IMR-90 (cell line): ENCODE results near the gene ASTN2. TPM values are rescaled to one million over a fixed set of nuclear protein-coding genes. Genes with fewer than 3 reads are reported as not detected.
"Not testable (repeated sequence)": the region's sequence is repeated elsewhere in the genome, so short reads cannot be mapped to it uniquely, and the experiment has no call there.

Experiments
- ATAC-seq: fragments of 200-7000 bp; cut with Tn5 transposase; 2 replicates; pipeline ENCODE4 v1.9.1; 2020; ENCODE audit warnings: low read depth, mild to moderate bottlenecking, moderate library complexity
- BruUV-seq: library from RNA; stranded (reverse); fragments of 400-500 nt; replicated peaks from 2 replicates; lab custom pipeline; 2021; lab: Mats Ljungman, UMichigan
- CTCF ChIA-PET: fragments of 300-600 bp; formaldehyde crosslinking; extraction: SDS; loops from one replicate; lab custom pipeline; 2021; ENCODE audit warnings: antibody characterized with exemption; lab: Yijun Ruan, JAX
- POLR2A ChIA-PET: fragments of 300-600 bp; sonication (Branson Sonifier 250); formaldehyde crosslinking; loops from one replicate; lab custom pipeline; 2022; ENCODE audit warnings: antibody characterized with exemption; ENCODE audit not compliant: unreplicated experiment; lab: Charles Lee
- DNase-seq: peaks from one replicate; pipeline ENCODE4 v3.0.0; 2013
- H2AFZ ChIP-seq: replicated peaks from 2 replicates; pipeline ENCODE3; 2013; ENCODE audit warnings: low read length, mild to moderate bottlenecking; ENCODE audit not compliant: poor library complexity
- H2AK5ac ChIP-seq: 2 replicates; pipeline ENCODE4 v1.6.1; 2013; ENCODE audit warnings: low read depth, low read length, inconsistent platforms
- H2AK9ac ChIP-seq: replicated peaks from 2 replicates; pipeline ENCODE3; 2013; ENCODE audit warnings: mild to moderate bottlenecking, low read depth, low read length, moderate library complexity; ENCODE audit not compliant: poor library complexity
- H2BK120ac ChIP-seq: 2 replicates; pipeline ENCODE4 v1.6.1; 2013; ENCODE audit warnings: low read depth, low read length, inconsistent platforms
- H2BK15ac ChIP-seq: 3 replicates; pipeline ENCODE4 v1.6.1; 2013; ENCODE audit warnings: low read depth, low read length, inconsistent platforms
- H2BK20ac ChIP-seq: 2 replicates; pipeline ENCODE4 v1.6.1; 2013; ENCODE audit warnings: low read depth, mild to moderate bottlenecking, inconsistent platforms, low read length, moderate library complexity
- H2BK5ac ChIP-seq: 2 replicates; pipeline ENCODE4 v1.6.1; 2013; ENCODE audit warnings: mild to moderate bottlenecking, low read depth, low read length, inconsistent platforms; ENCODE audit not compliant: poor library complexity, severe bottlenecking
- H3K14ac ChIP-seq: replicated peaks from 2 replicates; pipeline ENCODE4 v1.6.1; 2013; ENCODE audit warnings: low read depth, low read length, inconsistent platforms
- H3K18ac ChIP-seq: 2 replicates; pipeline ENCODE4 v1.6.1; 2013; ENCODE audit warnings: low read depth, low read length, control low read depth
- H3K23ac ChIP-seq: 2 replicates; pipeline ENCODE4 v1.6.1; 2013; ENCODE audit warnings: low read depth, low read length, inconsistent platforms
- H3K27ac ChIP-seq: 2 replicates; pipeline ENCODE4 v1.5.1; 2013; ENCODE audit warnings: mild to moderate bottlenecking, control low read depth, low read length; ENCODE audit not compliant: insufficient read depth
- H3K27me3 ChIP-seq: 2 replicates; pipeline ENCODE4 v1.6.1; 2013; ENCODE audit warnings: low read length; ENCODE audit not compliant: control insufficient read depth, insufficient read depth
- H3K36me3 ChIP-seq: 2 replicates; pipeline ENCODE4 v1.6.1; 2013; ENCODE audit warnings: low read length, mixed read lengths; ENCODE audit not compliant: control insufficient read depth, insufficient read depth
- H3K4ac ChIP-seq: 2 replicates; pipeline ENCODE4 v1.6.1; 2013; ENCODE audit warnings: low read depth, low read length, inconsistent platforms
- H3K4me1 ChIP-seq: 2 replicates; pipeline ENCODE4 v1.6.1; 2013; ENCODE audit warnings: low read length, mixed read lengths; ENCODE audit not compliant: control insufficient read depth, insufficient read depth
- H3K4me2 ChIP-seq: 2 replicates; pipeline ENCODE4 v1.6.1; 2013; ENCODE audit warnings: low read depth, mild to moderate bottlenecking, control low read depth, low read length, moderate library complexity
- H3K4me3 ChIP-seq: 2 replicates; pipeline ENCODE4 v1.5.1; 2013; ENCODE audit warnings: low read depth, mild to moderate bottlenecking, control low read depth, low read length, moderate library complexity; ENCODE audit not compliant: insufficient read depth
- H3K56ac ChIP-seq: 2 replicates; pipeline ENCODE4 v1.6.1; 2013; ENCODE audit warnings: low read length, inconsistent platforms; ENCODE audit not compliant: insufficient read depth; ENCODE audit errors: extremely low read depth
- H3K79me1 ChIP-seq, 2 experiments: 2 replicates each; pipeline ENCODE4 v1.6.1; 2013; ENCODE audit warnings: low read length in 2 of 2, inconsistent platforms in 1 of 2, low read depth in 1 of 2
- H3K9ac ChIP-seq: 2 replicates; pipeline ENCODE4 v1.6.1; 2013; ENCODE audit warnings: low read depth, low read length, control low read depth
- H3K9me1 ChIP-seq: 2 replicates; pipeline ENCODE4 v1.6.1; 2013; ENCODE audit warnings: low read length, inconsistent platforms; ENCODE audit not compliant: insufficient read depth
- H3K9me3 ChIP-seq: 2 replicates; pipeline ENCODE4 v1.6.1; 2013; ENCODE audit warnings: low read length; ENCODE audit not compliant: control insufficient read depth, insufficient read depth
- H4K20me1 ChIP-seq: 2 replicates; pipeline ENCODE4 v1.6.1; 2013; ENCODE audit warnings: low read length, inconsistent platforms; ENCODE audit not compliant: insufficient read depth
- H4K5ac ChIP-seq: 2 replicates; pipeline ENCODE4 v1.6.1; 2013; ENCODE audit warnings: mild to moderate bottlenecking, low read depth, low read length, control low read depth
- H4K8ac ChIP-seq, 2 experiments: 2 replicates each; pipeline ENCODE4 v1.6.1; 2013; ENCODE audit warnings: low read depth in 2 of 2, low read length in 2 of 2, control low read depth in 1 of 2, inconsistent platforms in 1 of 2
- H4K91ac ChIP-seq: 2 replicates; pipeline ENCODE4 v1.6.1; 2013; ENCODE audit warnings: low read depth, low read length, inconsistent platforms; ENCODE audit not compliant: insufficient read depth
- WGBS, 2 experiments: methylation state at CpG; one replicate each; pipeline versions ENCODE4 v1.1.5 to v1.1.7; 2013; ENCODE audit warnings: missing lambda C conversion rate in 2 of 2; ENCODE audit not compliant: insufficient read length in 1 of 2; ENCODE audit errors: extremely low coverage in 2 of 2; 5-methylcytosine and 5-hydroxymethylcytosine counted together
- dilution Hi-C: fragments of 300-500 bp; cut with HindIII; formaldehyde crosslinking; loops from one replicate; pipeline ENCODE4 v1.14.3; 2018; ENCODE audit warnings: low sequenced_read_pairs; ENCODE audit not compliant: unreplicated experiment
- in situ Hi-C: fragments of 300-500 bp; cut with MboI; formaldehyde crosslinking; loops from 3 replicates; pipeline ENCODE4 v1.14.3; 2019; ENCODE audit warnings: low sequenced_read_pairs, inconsistent platforms, mixed read lengths
- intact Hi-C: fragments of 100-400 bp; cut with micrococcal nuclease; formaldehyde crosslinking; loops from 2 replicates; pipeline ENCODE4 v1.10.0; 2022
- polyA plus RNA-seq, 3 experiments: library from polyadenylated mRNA; depleted of rRNA; stranded (reverse); fragments of >200 nt; gene quantifications; 2 replicates each; pipeline ENCODE4 v1.2.3, GENCODE V29; 2012; ENCODE audit warnings: low replicate concordance in 1 of 3
- total RNA-seq: library from RNA; depleted of rRNA; stranded (reverse); fragments of >200 nt; gene quantifications from 2 replicates; pipeline ENCODE4 v1.2.3, GENCODE V29; 2012

ASTN2 gene
- total and polyA plus RNA-seq, 2 of the 4 experiments (the other 2 are of a cell fraction): 3.8 to 6.8 TPM

DNA sequence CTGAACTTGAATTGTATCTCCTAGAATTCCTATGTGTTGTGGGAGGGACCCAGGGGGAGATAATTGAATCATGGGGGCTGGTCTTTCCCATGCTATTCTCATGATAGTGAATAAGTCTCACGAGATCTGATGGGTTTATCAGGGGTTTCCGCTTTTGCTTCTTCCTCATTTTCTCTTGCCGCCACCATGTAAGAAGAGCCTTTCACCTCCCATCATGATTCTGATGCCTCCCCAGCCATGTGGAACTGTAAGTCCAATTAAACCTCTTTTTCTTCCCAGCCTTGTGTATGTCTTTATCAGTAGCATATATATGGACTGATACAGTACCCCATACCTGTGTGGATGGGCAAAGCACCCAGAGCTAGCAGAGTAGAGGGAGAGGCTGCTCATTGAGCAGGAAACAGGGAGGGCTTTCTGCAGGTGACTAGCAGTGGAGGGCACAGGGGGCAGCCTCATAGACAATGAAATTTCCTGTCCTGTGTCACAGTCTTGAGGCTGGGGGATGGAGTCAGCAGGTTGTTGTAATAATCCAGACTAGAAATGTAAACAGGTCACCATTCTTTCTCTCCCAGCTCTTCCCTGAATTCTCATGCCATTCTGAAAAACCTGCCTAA, 496.9 kb downstream of the ASTN2 start:
- H3K79me1 ChIP-seq, H2AK9ac ChIP-seq, H3K27me3 ChIP-seq, H3K36me3 ChIP-seq, H3K4me1 ChIP-seq, H4K20me1 ChIP-seq, H4K91ac ChIP-seq, BruUV-seq, H3K56ac ChIP-seq, H2BK20ac ChIP-seq, H3K4ac ChIP-seq, H3K27ac ChIP-seq, DNase-seq, H3K9ac ChIP-seq, H3K4me3 ChIP-seq, H2BK15ac ChIP-seq, H4K8ac ChIP-seq, intact Hi-C loops, CTCF ChIA-PET, H2AK5ac ChIP-seq, H3K18ac ChIP-seq, H4K5ac ChIP-seq, ATAC-seq, H3K9me1 ChIP-seq, in situ Hi-C loops, POLR2A ChIA-PET, H3K23ac ChIP-seq, H2AFZ ChIP-seq, dilution Hi-C loops, H2BK5ac ChIP-seq, H2BK120ac ChIP-seq, H3K4me2 ChIP-seq, H3K14ac ChIP-seq, H3K9me3 ChIP-seq: not testable (repeated sequence)
- no CpG with 5 or more reads among the region's 3 CpGs for WGBS, 2 experiments
